ENCODE measurements around the gene FRMPD1. TPM values are rescaled to one million over a fixed set of nuclear protein-coding genes. Genes with fewer than 3 reads are reported as not detected.

FRMPD1 gene
- total and polyA plus RNA-seq, 2 of the 4 experiments (the other 2 are of a cell fraction) = not detected

GRCh38 chr9:37788332-37788731 is 137.6 kb downstream of the FRMPD1 start:
- Histone ChIP-seq H3K79me1 (ENCODE audit: low read depth in 1 of 2, low read length in 2 of 2) (peaks cover 9 to 23% of the 10 kb centered on the region in 2 experiments; a peak in 3 of 4 replicates), H3K27ac (ENCODE audit: insufficient read depth, low read length) (no peak overlapping the region), H3K4me3 (ENCODE audit: insufficient read depth, low read depth, low read length) (no peak overlapping the region), H3K9ac (ENCODE audit: low read depth, low read length) (no peak overlapping the region), H4K8ac (ENCODE audit: low read depth in 2 of 2, low read length in 2 of 2) (no peak overlapping the region), H2BK15ac (ENCODE audit: low read depth, low read length) (no peak overlapping the region), H2BK20ac (ENCODE audit: low read depth, low read length) (no peak overlapping the region), H3K56ac (ENCODE audit: extremely low read depth, insufficient read depth, low read length) (no peak overlapping the region), H4K91ac (ENCODE audit: insufficient read depth, low read depth, low read length) (no peak overlapping the region), H3K14ac (replicated peaks; ENCODE audit: low read depth, low read length) (no peak overlapping the region), H3K36me3 (ENCODE audit: control insufficient read depth, insufficient read depth, low read length) (peaks cover 1% of the 10 kb centered on the region; the same call in 1 of the 2 replicates), H2BK5ac (ENCODE audit: low read depth, low read length, poor library complexity, severe bottlenecking) (no peak overlapping the region), H4K5ac (ENCODE audit: low read depth, low read length) (no peak overlapping the region), H3K23ac (ENCODE audit: low read depth, low read length) (no peak overlapping the region), H2AFZ (replicated peaks; ENCODE audit: low read length, poor library complexity) (no peak overlapping the region), H4K20me1 (ENCODE audit: insufficient read depth, low read length) (peaks cover 6% of the 10 kb centered on the region; the same call in 1 of the 2 replicates), H2AK9ac (replicated peaks; ENCODE audit: low read depth, low read length, poor library complexity) (no peak overlapping the region), H3K18ac (ENCODE audit: low read depth, low read length) (no peak overlapping the region), H3K4ac (ENCODE audit: low read depth, low read length) (no peak overlapping the region), H2BK120ac (ENCODE audit: low read depth, low read length) (no peak overlapping the region), H3K27me3 (ENCODE audit: control insufficient read depth, insufficient read depth, low read length) (no peaks in the 10 kb centered on the region), H3K9me1 (ENCODE audit: insufficient read depth, low read length) (peaks cover 6% of the 10 kb centered on the region; the same call in 1 of the 2 replicates), H3K4me1 (ENCODE audit: control insufficient read depth, insufficient read depth, low read length) (peaks cover 3% of the 10 kb centered on the region; the same call in 1 of the 2 replicates), H3K9me3 (ENCODE audit: control insufficient read depth, insufficient read depth, low read length) (no peaks in the 10 kb centered on the region), H3K4me2 (ENCODE audit: low read depth, low read length) (no peak overlapping the region), H2AK5ac (ENCODE audit: low read depth, low read length) (no peak overlapping the region)
- intact Hi-C loops (cut with micrococcal nuclease) (no loop called here), dilution Hi-C loops (cut with HindIII; ENCODE audit: low sequenced_read_pairs, unreplicated experiment) (no loop called here), in situ Hi-C loops (cut with MboI; ENCODE audit: low sequenced_read_pairs) (no loop called here)
- TF ChIP-seq NFE2L2 (IDR thresholded peaks at IDR 0.05; ENCODE audit: low read depth, low read length) = no peak
- no peak for TF ChIP-seq ELK1 (IDR thresholded peaks at IDR 0.05; ENCODE audit: borderline replicate concordance, low read depth, low read length)
- no peak for TF ChIP-seq SMC3 (IDR thresholded peaks at IDR 0.05; ENCODE audit: low read depth, low read length)
- no peak for TF ChIP-seq RCOR1 (IDR thresholded peaks at IDR 0.05; ENCODE audit: insufficient replicate concordance, low read length)
- no peak for TF ChIP-seq BHLHE40 (IDR thresholded peaks at IDR 0.05; ENCODE audit: low read depth, low read length)
- no peak for TF ChIP-seq POLR2A (IDR thresholded peaks at IDR 0.05; ENCODE audit: low read depth, low read length)
- no peak for TF ChIP-seq FOS (IDR thresholded peaks at IDR 0.05; ENCODE audit: low read depth, low read length)
- no peak for TF ChIP-seq CEBPB (IDR thresholded peaks at IDR 0.05; ENCODE audit: low read depth, low read length)
- no peak for TF ChIP-seq RFX5 (IDR thresholded peaks at IDR 0.05; ENCODE audit: low read depth, low read length)
- TF ChIP-seq RAD21 (IDR thresholded peaks at IDR 0.05; ENCODE audit: low read length) = no peak
- TF ChIP-seq CHD1 (IDR thresholded peaks at IDR 0.05; ENCODE audit: low read depth, low read length) = no peak
- no peak for TF ChIP-seq MXI1 (IDR thresholded peaks at IDR 0.05; ENCODE audit: borderline replicate concordance, low read depth, low read length)
- TF ChIP-seq CTCF (conservative IDR thresholded peaks at IDR 0.05; ENCODE audit: low read depth, low read length) = no peak
- TF ChIP-seq MAFK (IDR thresholded peaks at IDR 0.05; ENCODE audit: low read depth, low read length) = no peak
- no peak for TF ChIP-seq USF2 (IDR thresholded peaks at IDR 0.05; ENCODE audit: low read depth, low read length)
- TF ChIP-seq MAZ (IDR thresholded peaks at IDR 0.05; ENCODE audit: borderline replicate concordance, low read depth, low read length) = no peak
- DNase-seq (no peak), ATAC-seq (ENCODE audit: low read depth) (no peak)
- BruUV-seq (replicated peaks) = no TSS peak
- CTCF ChIA-PET = no interaction called here
- POLR2A ChIA-PET (ENCODE audit: unreplicated experiment) = no interaction called here
- 80% methylated on average over 1 of the region's 6 CpGs; no CpG with 5 or more reads in 1 of the 2 experiments for WGBS, 2 experiments (ENCODE audit: extremely low coverage in 2 of 2, insufficient read length in 1 of 2)

All from IMR-90 (cell line).